ENCODE results near the gene COL23A1. TPM values are rescaled to one million over a fixed set of nuclear protein-coding genes. Genes with fewer than 3 reads are reported as not detected.

COL23A1 gene
- total and polyA plus RNA-seq, 2 of the 8 experiments (the other 6 are each of a cell fraction or from before 2014, with no cell fraction given) = 3.1 to 4.7 TPM

- 70% methylated on average over 7 of the region's 7 CpGs; no CpG with 5 or more reads in 1 of the 2 experiments for WGBS, 2 experiments (ENCODE audit: extremely low coverage in 1 of 2, insufficient coverage in 1 of 2, insufficient read length in 1 of 2, insufficient replicate concordance in 2 of 2, low coverage in 1 of 2, low lambda C conversion rate in 2 of 2, missing lambda C conversion rate in 1 of 2)
- DNase-seq (ENCODE audit: low read depth in 1 of 2, low spot score in 2 of 2) (no peak), FAIRE-seq (peak; percentile 52)
These were observed 29.3 kb downstream of the COL23A1 start for GRCh38 chr5:178560911-178561310.

More at GRCh38 chr5:178560911-178561310, 29.3 kb downstream of the COL23A1 start:
- CTCF ChIA-PET (ENCODE audit: partially characterized antibody) = interaction anchor here (0.6 to 1.1 kb wide), 3 partner anchors 17 to 358 kb away, joined by 3 to 4 read pairs (median 3); no protein-coding TSS in a partner anchor
- Histone ChIP-seq H3K79me1 (ENCODE audit: low read depth, low read length) (no peaks in the 10 kb centered on the region; the same call in 1 of the 2 replicates), H3K56ac (replicated peaks; ENCODE audit: insufficient read length, low read depth, low read length) (no peak overlapping the region), H2BK5ac (ENCODE audit: low read depth, low read length) (no peak overlapping the region), H2BK12ac (ENCODE audit: low read depth, low read length) (no peak overlapping the region; the same call in 1 of the 2 replicates), H3K27ac (ENCODE audit: low read depth, low read length) (no peak overlapping the region), H4K20me1 (replicated peaks in 1 of 2; ENCODE audit: control insufficient read depth in 1 of 2, insufficient read depth in 2 of 2, low read length in 2 of 2) (no peaks in the 10 kb centered on the region), H4K91ac (replicated peaks; ENCODE audit: insufficient read length, low read length) (peak overlapping the region; percentile 78), H3K4me3 (ENCODE audit: extremely low read depth in 1 of 4, insufficient read depth in 2 of 4, low read depth in 3 of 4, low read length in 4 of 4) (no peak overlapping the region), H4K5ac (ENCODE audit: insufficient read length, low read depth, low read length) (no peak overlapping the region), H3K9ac (replicated peaks in 1 of 4; ENCODE audit: extremely low read depth in 1 of 4, low read depth in 3 of 4, low read length in 3 of 4) (no peak overlapping the region), H3K27me3 (replicated peaks in 1 of 4; ENCODE audit: control insufficient read depth in 3 of 4, extremely low read depth in 1 of 4, insufficient read depth in 3 of 4, low read length in 3 of 4) (no peaks in the 10 kb centered on the region), H2BK20ac (ENCODE audit: low read length) (no peak overlapping the region), H3K23ac (ENCODE audit: insufficient read length) (no peak overlapping the region), H4K8ac (ENCODE audit: extremely low read depth, insufficient read depth, low read length) (peak overlapping the region; percentile 62; the same call in 1 of the 2 replicates), H3K79me2 (ENCODE audit: control insufficient read depth in 1 of 2, insufficient read depth in 2 of 2, low read length in 2 of 2) (no peaks in the 10 kb centered on the region), H3K23me2 (ENCODE audit: low read depth, low read length) (no peaks in the 10 kb centered on the region), H3K4me2 (ENCODE audit: insufficient read depth in 1 of 2, low read depth in 2 of 2, low read length in 2 of 2) (no peak overlapping the region), H2AFZ (ENCODE audit: low read length) (no peak overlapping the region), H3K4ac (replicated peaks; ENCODE audit: insufficient read length, low read depth, low read length) (no peak overlapping the region), H3K14ac (ENCODE audit: insufficient read length) (no peak overlapping the region), H2AK5ac (ENCODE audit: low read depth, low read length) (0 out of 2 replicates have a peak overlapping the region, but pooled peaks have one; percentile 24), H3K4me1 (replicated peaks in 1 of 4; ENCODE audit: control insufficient read depth in 3 of 4, insufficient read depth in 4 of 4, low read length in 3 of 4) (peaks cover 4 to 26% (median 10%) of the 10 kb centered on the region in 4 experiments), H3K18ac (ENCODE audit: extremely low read depth, low read length) (0 out of 2 replicates have a peak overlapping the region, but pooled peaks have one; percentile 56), H3K9me3 (ENCODE audit: insufficient read depth in 2 of 2, low read depth in 1 of 2, low read length in 1 of 2) (no peaks in the 10 kb centered on the region), H3K36me3 (ENCODE audit: control insufficient read depth in 2 of 4, insufficient read depth in 4 of 4, low read length in 3 of 4) (no peaks in the 10 kb centered on the region), H2BK120ac (replicated peaks; ENCODE audit: low read depth, low read length) (no peak overlapping the region), H2BK15ac (ENCODE audit: low read length) (no peak overlapping the region)
- POLR2A ChIA-PET (ENCODE audit: partially characterized antibody) = no interaction called here
- TF ChIP-seq JUND (IDR thresholded peaks at IDR 0.05; ENCODE audit: low read length) = no peak
- no peak for TF ChIP-seq FOSL1 (IDR thresholded peaks at IDR 0.05; ENCODE audit: insufficient read depth, low read depth, low read length)
- no peak for TF ChIP-seq ASH2L (IDR thresholded peaks at IDR 0.05; ENCODE audit: low read length)
- TF ChIP-seq POLR2A (IDR thresholded peaks at IDR 0.05; ENCODE audit: control extremely low read depth in 1 of 2, low read depth in 2 of 2, low read length in 2 of 2) = no peak
- TF ChIP-seq ATF2 (IDR thresholded peaks at IDR 0.05; ENCODE audit: low read length) = no peak
- no peak for TF ChIP-seq EZH2 (IDR thresholded peaks at IDR 0.05; ENCODE audit: low read depth, low read length, severe bottlenecking)
- TF ChIP-seq RFX5 (IDR thresholded peaks at IDR 0.05; ENCODE audit: borderline replicate concordance, low read depth, low read length) = no peak
- TF ChIP-seq CREB1 (IDR thresholded peaks at IDR 0.05) = no peak
- TF ChIP-seq BRCA1 (IDR thresholded peaks at IDR 0.05; ENCODE audit: low read depth, low read length) = no peak
- no peak for TF ChIP-seq ZNF274 (IDR thresholded peaks at IDR 0.05; ENCODE audit: borderline replicate concordance, extremely low read depth, low read length)
- TF ChIP-seq SRF (IDR thresholded peaks at IDR 0.05; ENCODE audit: low read depth, low read length) = no peak
- no peak for TF ChIP-seq MAFK (IDR thresholded peaks at IDR 0.05; ENCODE audit: low read depth, low read length)
- no peak for TF ChIP-seq KDM5A (IDR thresholded peaks at IDR 0.05; ENCODE audit: low read length)

Data from H1 (cell line).